A549 treated with AZD2906 at 1 μM for 4 hours (cell line): ENCODE results near the gene SMCO2. TPM values are rescaled to one million over a fixed set of nuclear protein-coding genes. Genes with fewer than 3 reads are reported as not detected.

Source experiments
- total RNA-seq: library from RNA; stranded (reverse); fragments of 200-300 nt; extraction: Qiagen RNA extraction; gene quantifications from 5 replicates; pipeline ENCODE4 v1.2.3, GENCODE V29; 2022

SMCO2 gene
- 0.09 to 0.18 TPM (median 0.10 TPM) in 3 of 5 replicates, not detected in the others for total RNA-seq

DNA sequence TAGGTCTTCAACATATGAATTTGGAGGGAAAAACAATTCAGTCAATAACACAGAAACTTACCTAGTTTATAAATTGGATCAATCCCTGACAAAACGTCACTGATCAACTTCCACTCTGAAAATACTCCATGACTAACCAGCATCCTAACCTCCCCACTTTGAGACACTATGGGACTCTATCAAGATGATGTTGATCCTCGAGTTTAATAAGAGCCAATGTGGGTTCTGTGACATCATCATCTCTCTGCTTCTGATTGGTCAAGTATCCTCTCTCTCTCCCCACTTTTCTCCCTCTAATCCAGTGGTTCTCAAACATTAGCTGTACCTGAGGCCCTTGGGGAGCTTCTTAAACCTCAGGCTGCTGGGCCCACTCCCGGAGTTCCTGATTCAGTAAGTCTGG is at the start of gene SMCO2:
SMCO2 (plus strand) TSS at position 301 of the 400 bp plus-strand sequence. CDS start 23,896 bp downstream, outside the sequence.

DNA sequence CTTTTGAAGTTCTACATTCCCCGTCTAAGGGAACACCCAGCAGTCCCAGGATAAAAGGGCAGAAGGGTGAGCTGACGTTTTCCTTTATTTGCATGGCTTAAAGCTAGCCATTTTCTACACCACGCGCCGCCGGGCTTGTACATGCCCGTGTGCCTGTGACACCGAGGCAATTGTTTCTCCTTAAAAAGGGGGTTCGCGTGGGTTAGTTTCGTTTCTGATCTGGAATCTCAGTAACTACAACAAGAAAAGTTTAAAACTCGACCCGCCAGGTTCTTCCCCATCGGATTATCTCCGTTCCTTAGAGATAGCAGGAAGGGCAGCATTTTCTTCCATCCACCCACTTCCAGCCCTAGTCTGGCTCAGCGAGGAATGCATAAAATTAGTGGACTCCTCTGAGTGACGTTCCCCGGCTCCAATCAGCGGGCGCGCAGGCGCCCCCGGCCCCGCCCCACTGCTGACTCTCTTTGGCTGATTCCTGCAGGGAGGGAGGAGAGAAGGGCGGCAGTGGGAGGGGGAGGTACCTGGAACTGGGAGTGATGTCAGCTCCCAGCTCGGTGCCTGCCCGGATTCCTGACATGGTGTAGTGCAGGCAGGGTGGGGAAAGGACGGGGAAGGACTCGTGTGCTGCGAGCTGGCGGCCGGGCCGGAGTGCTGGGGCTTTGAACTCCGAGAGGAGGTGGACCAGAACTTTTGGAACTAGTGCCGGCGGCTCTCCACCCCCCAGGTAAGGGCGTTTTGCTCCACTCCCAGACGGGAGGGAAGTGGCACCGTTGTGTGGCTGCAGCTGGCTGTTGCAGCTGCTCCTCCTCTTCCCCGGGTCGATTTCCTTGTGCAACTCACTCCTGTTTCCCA is 77.3 kb downstream of the SMCO2 start, which contains the start of gene PPFIBP1:
PPFIBP1 (plus strand) TSS at position 565 of the 852 bp plus-strand sequence. CDS start 109,191 bp downstream, outside the sequence.

Other genes starting within 250 kb of the SMCO2 start
- gene STK38L, start 202.4 kb upstream of the SMCO2 start, total RNA-seq: 8.4 to 14.7 TPM (median 10.4 TPM) in 5 replicates
- gene BMAL2, start 113.9 kb upstream of the SMCO2 start, total RNA-seq: 11.3 to 17.4 TPM (median 13.6 TPM) in 5 replicates
- 15.8 to 25.2 TPM (median 20.6 TPM) in 5 replicates for gene PPFIBP1, start 77.5 kb downstream of the SMCO2 start, total RNA-seq
- gene REP15, start 249.7 kb downstream of the SMCO2 start, total RNA-seq: 0.14 to 0.52 TPM (median 0.30 TPM) in 5 replicates